NCI-H1417 (cell line): ENCODE measurements around the gene DOCK9.

Experiments used
- DNase-seq, 3 experiments: peaks; one replicate each; lab custom pipeline; 2025; lab: John Stamatoyannopoulos, UW

Gene DOCK9

GRCh38 chr13:98796191-98796590 is 181.7 kb downstream of the DOCK9 start:
- DNase-seq = no peak

- DNase-seq = no peak
Observed at GRCh38 chr13:98795220-98795619, 182.6 kb downstream of the DOCK9 start.

GRCh38 chr13:98794498-98794897 is 183.4 kb downstream of the DOCK9 start:
- no peak for DNase-seq

- DNase-seq = no peak
Observed at GRCh38 chr13:98792785-98793495, 184.9 kb downstream of the DOCK9 start.

- no peak for DNase-seq
Observed at GRCh38 chr13:98792321-98792720, 185.5 kb downstream of the DOCK9 start.

GRCh38 chr13:98791611-98792010 is 186.3 kb downstream of the DOCK9 start:
- no peak for DNase-seq

- no peak for DNase-seq
Observed at GRCh38 chr13:98787996-98788395, 189.9 kb downstream of the DOCK9 start.

- DNase-seq = no peak
Observed at GRCh38 chr13:98787173-98787572, 190.7 kb downstream of the DOCK9 start.

GRCh38 chr13:98786023-98786422 is 191.8 kb downstream of the DOCK9 start:
- no peak for DNase-seq

GRCh38 chr13:98785405-98785804 is 192.5 kb downstream of the DOCK9 start:
- DNase-seq = no peak

- DNase-seq = no peak
Observed at GRCh38 chr13:98784666-98785065, 193.2 kb downstream of the DOCK9 start.

- no peak for DNase-seq
Observed at GRCh38 chr13:98783856-98784478, 193.9 kb downstream of the DOCK9 start.

- no peak for DNase-seq
Observed at GRCh38 chr13:98782654-98783053, 195.2 kb downstream of the DOCK9 start.

GRCh38 chr13:98781905-98782304 is 196.0 kb downstream of the DOCK9 start:
- no peak for DNase-seq

GRCh38 chr13:98781470-98781869 is 196.4 kb downstream of the DOCK9 start:
- no peak for DNase-seq

- no peak for DNase-seq
Observed at GRCh38 chr13:98781045-98781444, 196.8 kb downstream of the DOCK9 start.

GRCh38 chr13:98780451-98780850 is 197.4 kb downstream of the DOCK9 start:
- no peak for DNase-seq

GRCh38 chr13:98779695-98780094 is 198.2 kb downstream of the DOCK9 start:
- DNase-seq = no peak

GRCh38 chr13:98778749-98779148 is 199.1 kb downstream of the DOCK9 start:
- peak in 1 of 3 experiments; percentile 15 for DNase-seq

GRCh38 chr13:98776644-98777043 is 201.2 kb downstream of the DOCK9 start:
- DNase-seq = no peak

GRCh38 chr13:98775844-98776598 is 201.8 kb downstream of the DOCK9 start:
- no peak for DNase-seq

GRCh38 chr13:98775386-98775785 is 202.5 kb downstream of the DOCK9 start:
- no peak for DNase-seq

GRCh38 chr13:98774776-98775175 is 203.1 kb downstream of the DOCK9 start:
- DNase-seq = no peak
